GM18511 (cell line): Measurements from ENCODE around the gene ATP6V0A1.

Experiments used
- ATAC-seq: cut with Tn5 transposase; IDR thresholded peaks from one replicate; pipeline ENCODE4 v1.9.1; 2021; ENCODE audit warnings: mild to moderate bottlenecking, moderate library complexity; ENCODE audit not compliant: unreplicated experiment

The ATP6V0A1 gene

GRCh38 chr17:42518046-42518754 is 59.5 kb downstream of the ATP6V0A1 start:
- ATAC-seq = no peak

- no peak for ATAC-seq
These were observed 60.3 kb downstream of the ATP6V0A1 start for GRCh38 chr17:42518755-42519545.

- ATAC-seq = no peak
These were observed 61.1 kb downstream of the ATP6V0A1 start for GRCh38 chr17:42519546-42520491.

GRCh38 chr17:42520540-42520951 is 61.9 kb downstream of the ATP6V0A1 start:
- no peak for ATAC-seq

- no peak for ATAC-seq
These were observed 62.4 kb downstream of the ATP6V0A1 start for GRCh38 chr17:42521036-42521435.

- no peak for ATAC-seq
These were observed 63.1 kb downstream of the ATP6V0A1 start for GRCh38 chr17:42521666-42522262.

- no peak for ATAC-seq
These were observed 63.6 kb downstream of the ATP6V0A1 start for GRCh38 chr17:42522263-42522790.

- ATAC-seq = no peak
These were observed 64.2 kb downstream of the ATP6V0A1 start for GRCh38 chr17:42522798-42523278.

- no peak for ATAC-seq
These were observed 66.5 kb downstream of the ATP6V0A1 start for GRCh38 chr17:42525221-42525620.

- no peak for ATAC-seq
These were observed 67.4 kb downstream of the ATP6V0A1 start for GRCh38 chr17:42526031-42526444.

GRCh38 chr17:42527932-42528331 is 69.3 kb downstream of the ATP6V0A1 start:
- no peak for ATAC-seq

- no peak for ATAC-seq
These were observed 70.4 kb downstream of the ATP6V0A1 start for GRCh38 chr17:42529061-42529460.

- ATAC-seq = no peak
These were observed 72.3 kb downstream of the ATP6V0A1 start for GRCh38 chr17:42530952-42531454.

- ATAC-seq = no peak
These were observed 73.0 kb downstream of the ATP6V0A1 start for GRCh38 chr17:42531455-42532354.

- peak; percentile 12 for ATAC-seq
These were observed 76.7 kb downstream of the ATP6V0A1 start for GRCh38 chr17:42535155-42536047.

- peak; percentile 84 for ATAC-seq
These were observed 77.3 kb downstream of the ATP6V0A1 start, which contains the start of gene NAGLU for GRCh38 chr17:42536048-42536371. TSS of gene NAGLU (plus strand) at chr17:42536241. CDS start at chr17:42536273, 32 bp downstream.

- ATAC-seq = peak; percentile 78
These were observed 77.9 kb downstream of the ATP6V0A1 start for GRCh38 chr17:42536372-42537155.
